Measurements from ENCODE around the gene C2CD4B.

C2CD4B gene

DNA sequence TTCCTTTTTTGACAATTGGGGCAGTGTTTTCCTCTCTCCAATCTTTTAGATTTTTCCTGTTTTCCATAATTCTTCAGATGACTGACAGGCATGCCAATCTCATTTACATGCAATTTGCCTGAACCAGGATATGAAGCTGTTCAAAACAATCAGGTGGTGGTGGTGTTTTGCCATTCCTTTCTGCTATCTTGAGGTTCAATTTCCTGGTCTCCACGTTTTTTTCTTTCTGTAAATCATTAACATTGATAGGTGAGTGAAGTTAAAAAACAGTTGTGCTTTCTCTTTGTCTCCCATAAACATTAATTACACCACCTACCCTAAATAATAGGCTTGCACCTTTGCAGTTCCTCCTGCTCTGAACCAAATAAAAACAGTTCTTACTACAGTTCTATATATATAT lies 49.2 kb downstream of the C2CD4B start:
- WGBS, result no CpG with 5 or more reads among the region's 1 CpG
- Histone ChIP-seq H3K36me3 (ENCODE audit: control insufficient read depth in 1 of 2, insufficient read depth in 2 of 2, low read depth in 1 of 2, low read length in 2 of 2) (no peaks in the 10 kb centered on the region), H2BK120ac (ENCODE audit: low read depth, low read length) (no peak overlapping the region), H3K14ac (ENCODE audit: low read length in 2 of 2) (no peak overlapping the region), H3K9ac (ENCODE audit: low read length) (no peak overlapping the region), H3K4me2 (ENCODE audit: low read length, poor library complexity, severe bottlenecking) (no peak overlapping the region), H4K8ac (ENCODE audit: low read length) (no peak overlapping the region), H3K4me3 (ENCODE audit: insufficient read depth in 1 of 2, low read depth in 1 of 2, low read length in 2 of 2) (no peak overlapping the region), H3K27ac (ENCODE audit: low read length, poor library complexity, severe bottlenecking) (no peak overlapping the region), H2AFZ (ENCODE audit: low read depth, low read length) (no peak overlapping the region), H2AK5ac (ENCODE audit: low read length, severe bottlenecking) (no peak overlapping the region), H3K18ac (ENCODE audit: low read depth in 1 of 2, low read length in 2 of 2) (no peak overlapping the region), H2BK12ac (ENCODE audit: low read length in 2 of 2) (no peak overlapping the region), H2BK5ac (ENCODE audit: low read depth, low read length, poor library complexity, severe bottlenecking) (no peak overlapping the region), H3K27me3 (ENCODE audit: control insufficient read depth in 1 of 2, insufficient read depth in 1 of 2, low read length in 2 of 2) (no peaks in the 10 kb centered on the region), H4K91ac (ENCODE audit: low read length) (no peak overlapping the region), H3K4me1 (ENCODE audit: control insufficient read depth, insufficient read depth, low read depth, low read length) (peaks cover 13% of the 10 kb centered on the region), H3K23ac (ENCODE audit: low read length in 2 of 2) (no peak overlapping the region), H3K4ac (ENCODE audit: low read depth in 1 of 2, low read length in 2 of 2) (no peak overlapping the region), H3K9me3 (ENCODE audit: control insufficient read depth, low read length) (no peaks in the 10 kb centered on the region), H3K79me1 (replicated peaks; ENCODE audit: low read length, poor library complexity, severe bottlenecking) (no peaks in the 10 kb centered on the region), H2BK15ac (ENCODE audit: low read depth, poor library complexity, severe bottlenecking) (no peak overlapping the region)
- DNase-seq, result no peak

Measured in mesenchymal stem cell (in vitro differentiated cells and primary cell).